IPS-NIHi11 (cell line): ENCODE measurements around the gene CALY.
"Not testable (repeated sequence)": the region's sequence is repeated elsewhere in the genome, so short reads cannot be mapped to it uniquely, and the experiment has no call there.

Experiments used
- DNase-seq: peaks from one replicate; pipeline ENCODE4 v3.0.0; 2012; ENCODE audit warnings: mixed read lengths, low spot score

Gene CALY

DNA sequence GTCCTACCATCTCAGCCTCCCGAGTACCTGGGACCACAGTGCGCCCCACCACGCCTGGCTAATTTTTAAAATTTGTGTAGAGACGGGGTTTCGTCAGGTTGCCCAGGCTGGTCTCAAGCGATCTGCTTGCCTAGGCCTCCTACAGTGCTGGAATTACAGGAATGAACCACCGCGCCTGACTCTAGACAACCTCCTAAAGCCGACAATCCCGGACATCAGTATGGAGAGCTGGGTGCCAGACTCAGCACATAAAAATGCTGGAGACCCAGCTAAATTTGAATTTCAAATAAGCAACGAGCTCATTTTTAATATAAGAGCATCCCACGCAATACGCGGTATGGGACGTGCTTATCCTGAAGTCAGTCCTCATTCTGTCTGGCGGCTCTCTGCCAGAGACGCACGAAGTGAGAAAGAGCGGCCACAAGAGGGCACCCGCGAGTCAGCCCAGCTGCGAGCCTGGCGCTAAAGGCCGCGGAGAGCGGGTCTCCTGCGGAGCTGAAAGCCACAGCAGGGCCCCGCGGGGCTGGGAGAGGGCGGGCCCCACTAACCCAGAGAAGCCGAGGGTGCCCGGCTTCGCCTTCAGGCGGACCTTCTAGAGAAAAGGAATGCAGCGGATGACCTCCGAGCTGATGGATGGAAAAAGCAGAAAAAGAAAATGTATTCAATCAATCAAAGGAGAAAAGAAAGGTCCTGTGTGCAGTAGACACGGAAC lies 7.0 kb downstream of the CALY start:
- DNase-seq: peak; percentile 86

DNA sequence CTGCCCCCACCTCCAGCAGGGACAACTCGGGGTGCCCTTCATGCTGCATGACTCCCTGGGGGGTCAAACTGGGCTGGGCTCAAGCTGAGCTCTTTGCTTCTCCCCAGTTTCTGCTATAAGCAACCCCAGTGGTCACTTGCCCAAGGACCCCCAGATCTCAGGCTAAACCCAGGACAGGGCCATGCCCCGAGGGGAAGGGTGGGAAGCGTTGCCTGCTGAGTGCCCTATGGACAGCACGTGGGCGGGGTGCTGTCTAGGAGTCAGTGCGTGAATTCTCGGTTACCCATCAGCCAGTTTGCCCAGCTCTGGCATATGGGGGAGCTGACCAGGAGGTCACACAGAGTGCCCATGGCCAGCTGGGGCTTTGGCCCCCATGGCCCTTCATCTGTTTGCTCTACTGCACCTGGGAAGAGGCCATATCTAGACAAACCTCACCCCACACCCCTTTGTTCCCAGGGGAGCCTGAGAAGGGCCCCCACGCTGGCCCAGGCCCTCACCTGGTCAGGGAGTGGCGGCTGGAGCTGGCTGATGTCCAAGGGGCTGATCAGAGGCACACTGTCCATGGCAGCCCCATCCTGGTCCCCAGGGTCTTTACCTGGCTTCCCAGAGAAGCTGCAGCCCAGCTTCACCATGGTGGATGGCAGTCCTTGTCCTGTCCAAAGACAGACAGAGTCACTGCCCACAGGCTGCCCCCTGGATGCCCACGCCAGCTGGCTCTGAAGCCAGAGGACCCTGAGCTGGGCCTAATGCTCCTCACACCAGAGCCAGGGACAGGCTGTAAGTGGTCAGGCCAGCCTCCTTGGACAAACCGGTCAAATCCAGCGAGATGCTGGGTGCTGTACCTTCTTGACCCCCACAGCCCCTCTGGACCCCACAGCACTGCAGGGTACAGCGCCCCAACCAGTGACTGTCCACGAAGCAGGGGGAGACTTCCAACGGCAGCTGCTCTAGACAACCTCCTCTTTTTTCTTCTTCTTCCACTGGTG lies 8.0 kb downstream of the CALY start:
- DNase-seq: no peak

GRCh38 chr10:133327651-133328357 lies 8.9 kb downstream of the CALY start:
- no peak for DNase-seq

GRCh38 chr10:133326745-133327650 lies 9.7 kb downstream of the CALY start:
- no peak for DNase-seq

GRCh38 chr10:133326223-133326551 lies 10.5 kb downstream of the CALY start:
- DNase-seq: no peak

DNA sequence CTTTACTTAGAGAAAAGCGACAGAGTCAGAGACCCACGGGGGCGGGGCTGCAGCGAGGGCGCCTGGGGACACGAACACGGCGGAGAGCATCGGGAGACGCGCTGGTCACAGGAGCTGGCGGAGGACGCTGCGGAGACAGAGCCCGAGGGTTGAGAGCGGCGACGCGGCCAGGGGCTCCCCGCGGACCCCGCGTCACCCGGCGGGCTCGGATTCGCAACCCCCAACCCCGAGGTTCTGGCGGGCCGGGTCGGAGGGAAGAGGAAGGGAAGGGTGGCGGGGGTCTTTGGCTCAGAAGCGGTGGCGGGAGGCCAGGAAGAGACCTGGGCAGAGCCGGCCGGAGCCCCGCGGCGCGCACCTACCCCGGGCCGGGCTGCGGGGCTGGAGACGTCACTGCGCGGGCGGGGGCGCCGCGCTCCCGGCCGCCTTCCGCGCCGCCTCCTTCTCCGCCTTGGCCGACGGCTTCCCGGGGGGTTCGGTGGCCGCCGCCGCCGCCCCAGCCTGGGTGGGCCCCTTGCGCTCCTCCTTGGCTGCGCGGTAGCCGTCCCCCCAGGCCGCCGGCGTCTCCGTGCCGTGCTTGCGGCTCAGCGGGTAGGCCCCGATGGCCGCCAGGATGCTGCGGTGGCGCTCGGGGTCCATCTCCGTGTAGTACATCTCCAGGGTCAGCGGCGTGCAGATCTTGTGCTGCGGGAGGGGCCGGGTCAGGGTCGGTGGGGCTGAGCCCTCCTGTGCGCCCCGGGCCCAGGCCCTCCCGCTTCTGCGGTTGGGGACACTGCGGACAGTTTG lies 11.1 kb downstream of the CALY start:
- DNase-seq: peak; percentile 43

DNA sequence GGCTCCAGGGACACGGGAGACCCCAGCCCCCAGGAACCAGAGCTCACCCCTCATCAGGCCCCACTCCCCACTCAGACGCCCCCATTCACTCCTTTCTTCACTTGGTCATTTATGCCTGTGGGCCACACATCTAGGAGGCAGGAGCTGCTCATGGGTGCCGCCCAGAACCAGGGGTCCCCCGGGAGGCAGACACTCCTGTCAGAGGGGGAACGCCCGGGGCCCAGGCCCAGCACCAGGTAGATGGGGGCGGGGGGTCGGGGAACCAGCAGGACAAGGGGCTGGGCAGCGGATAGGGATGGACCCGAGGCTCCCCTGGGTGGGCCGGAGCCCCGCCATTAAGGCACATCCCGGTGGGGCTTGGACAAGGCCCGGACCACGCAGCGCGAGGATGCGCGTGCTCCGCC lies 11.8 kb downstream of the CALY start:
- no peak for DNase-seq

DNA sequence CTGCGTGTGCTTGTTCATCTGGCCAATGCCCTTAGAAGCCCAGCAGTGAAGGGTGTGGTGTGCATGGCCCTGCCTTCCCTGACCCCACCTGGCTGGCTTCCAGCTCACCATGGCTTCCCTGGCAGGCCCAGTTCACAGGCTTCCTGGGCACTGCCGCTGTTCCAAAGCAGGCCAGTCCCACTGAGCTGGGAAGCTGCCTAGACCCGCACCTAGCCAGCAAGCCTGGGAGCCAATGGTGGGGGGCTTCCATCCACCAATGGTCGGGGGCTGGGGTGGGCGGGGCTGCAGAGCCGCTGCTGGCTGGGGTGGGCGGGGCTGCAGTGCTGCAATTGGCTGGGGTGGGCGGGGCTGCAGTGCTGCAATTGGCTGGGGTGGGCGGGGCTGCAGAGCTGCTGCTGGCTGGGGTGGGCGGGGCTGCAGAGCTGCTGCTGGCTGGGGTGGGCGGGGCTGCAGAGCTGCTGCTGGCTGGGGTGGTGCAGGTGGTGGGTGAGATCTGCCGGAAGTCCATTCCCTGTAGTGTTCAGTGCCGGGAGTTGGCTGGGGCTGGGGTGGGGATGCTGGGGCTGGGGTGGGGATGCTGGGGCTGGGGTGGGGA lies 12.4 kb downstream of the CALY start:
- DNase-seq: peak; percentile 79

DNA sequence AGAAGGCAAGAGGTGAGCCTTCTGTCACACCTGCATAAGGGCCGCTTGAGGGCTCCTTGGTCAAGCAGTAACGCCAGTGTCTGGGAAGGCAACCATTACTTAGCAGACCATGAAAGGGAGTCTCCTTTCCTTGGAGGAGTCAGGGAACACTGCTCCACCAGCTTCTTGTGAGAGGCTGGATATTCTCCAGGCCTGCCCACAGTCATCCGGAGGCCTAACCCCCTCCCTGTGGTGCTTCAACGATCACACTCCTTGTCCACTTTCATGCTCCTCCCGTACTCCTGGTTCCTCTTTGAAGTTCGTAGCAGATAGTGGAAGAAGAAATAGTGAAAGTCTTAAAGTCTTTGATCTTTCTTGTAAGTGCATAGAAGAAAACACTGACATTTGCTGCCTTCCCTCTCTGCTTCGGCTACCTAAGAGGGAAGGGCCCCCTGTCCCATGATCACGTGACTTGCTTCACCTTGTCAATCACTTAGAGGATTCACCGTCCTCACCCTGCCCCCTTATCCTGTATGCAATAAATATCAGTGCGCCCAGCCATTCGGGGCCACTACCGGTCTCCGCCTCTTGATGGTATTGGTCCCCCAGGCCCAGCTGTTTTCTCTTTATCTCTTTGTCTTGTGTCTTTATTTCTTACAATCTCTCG lies 14.5 kb downstream of the CALY start:
- not testable (repeated sequence) for DNase-seq

- DNase-seq: not testable (repeated sequence)
Measured at GRCh38 chr10:133320852-133321422, 15.8 kb downstream of the CALY start.

GRCh38 chr10:133318494-133319127 lies 18.1 kb downstream of the CALY start:
- peak; percentile 83 for DNase-seq

- no peak for DNase-seq
Measured at GRCh38 chr10:133316732-133317131, 20.0 kb downstream of the CALY start.

DNA sequence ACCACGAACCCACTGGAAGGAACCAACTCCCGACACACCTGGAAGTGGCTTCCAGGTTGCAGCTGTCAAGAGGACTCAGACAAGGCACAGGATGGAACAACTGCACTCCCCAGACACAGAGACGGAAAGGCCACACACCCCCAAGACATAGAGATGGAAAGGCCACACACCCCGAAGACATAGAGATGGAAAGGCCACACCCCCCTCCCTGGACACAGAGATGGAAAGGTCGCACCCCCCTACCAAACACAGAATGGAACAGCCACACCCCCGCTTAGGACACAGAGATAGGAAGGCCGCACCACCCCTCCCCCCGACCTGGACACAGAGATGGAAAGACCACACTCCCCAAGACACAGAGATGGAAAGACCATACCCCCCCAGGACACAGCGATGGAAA lies 20.4 kb downstream of the CALY start:
- DNase-seq: no peak

- no peak for DNase-seq
Measured at GRCh38 chr10:133315847-133316246, 20.8 kb downstream of the CALY start.

DNA sequence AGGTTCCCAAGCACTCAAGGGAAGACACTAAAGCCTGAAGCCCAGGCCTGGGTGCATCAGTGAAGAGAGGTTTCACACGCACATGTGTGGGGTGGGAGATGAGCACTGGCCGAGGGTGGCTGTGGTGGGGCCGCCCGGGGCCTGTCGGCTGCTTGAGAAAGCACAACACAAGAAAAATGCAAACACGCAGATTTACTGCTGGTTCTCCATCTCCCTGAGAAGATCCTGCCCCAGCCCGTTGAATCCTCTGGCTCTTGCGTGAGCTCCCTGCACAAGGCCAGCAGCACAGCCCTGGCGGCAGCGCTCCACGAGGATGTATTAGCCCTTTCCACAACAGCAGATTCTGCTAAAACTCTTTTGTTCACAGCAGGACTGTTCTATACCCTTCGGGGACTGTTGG lies 21.8 kb downstream of the CALY start:
- DNase-seq: no peak

DNA sequence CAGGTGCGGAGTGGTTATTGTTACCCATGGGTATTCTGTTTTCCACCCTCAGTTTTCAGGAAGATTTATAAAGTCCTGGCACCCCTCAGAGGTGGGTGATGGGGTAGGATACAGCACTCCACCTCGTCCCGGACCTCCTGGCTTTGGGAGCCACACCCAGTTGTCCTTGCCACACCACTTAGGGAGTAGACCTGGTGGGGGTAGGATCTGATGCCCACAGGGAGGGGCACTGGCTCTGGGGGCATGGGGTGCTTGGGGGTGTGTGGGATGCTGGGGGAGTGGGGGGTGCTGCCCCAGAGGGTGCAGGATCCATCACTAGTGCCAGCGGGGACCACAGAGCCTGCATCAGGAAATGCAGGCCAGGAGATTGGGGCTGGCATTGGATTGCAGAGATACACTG lies 23.5 kb downstream of the CALY start:
- DNase-seq: no peak

- DNase-seq: no peak
Measured at GRCh38 chr10:133312769-133313145, 23.9 kb downstream of the CALY start.

DNA sequence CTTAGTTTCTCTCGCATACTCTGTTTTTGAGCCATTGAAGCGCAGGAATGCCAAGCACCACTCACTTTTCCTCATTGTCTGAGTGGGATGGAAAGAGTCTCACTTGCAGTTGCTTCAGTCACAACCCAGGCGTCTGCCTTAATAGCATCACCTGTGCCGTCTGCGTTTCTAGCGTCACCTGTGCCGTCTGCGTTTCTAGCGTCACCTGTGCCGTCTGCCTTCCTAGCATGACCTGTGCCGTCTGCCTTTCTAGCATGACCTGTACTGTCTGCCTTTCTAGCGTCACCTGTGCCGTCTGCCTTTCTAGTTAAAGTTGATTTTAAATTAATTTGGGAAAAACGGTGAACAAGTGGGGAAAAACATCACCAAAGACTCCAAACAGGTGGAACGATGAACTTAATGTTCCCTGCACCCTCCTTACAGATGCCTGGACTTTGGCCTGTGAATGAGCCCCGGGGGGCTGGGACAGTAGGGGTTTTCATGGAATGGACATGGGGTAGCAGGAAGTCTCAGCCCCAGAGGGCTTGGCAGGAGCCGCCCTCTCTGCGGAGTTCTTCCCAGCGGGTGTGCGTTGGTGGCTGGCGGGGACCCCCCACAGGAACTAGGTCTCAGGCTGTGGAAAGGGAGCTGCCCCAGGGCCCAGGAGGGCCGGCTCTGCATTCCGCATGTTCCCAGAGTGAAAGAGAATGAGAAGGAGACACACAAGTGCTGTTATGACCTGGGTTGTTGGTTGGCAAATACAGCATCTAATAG lies 24.5 kb downstream of the CALY start:
- DNase-seq: no peak
